ENCODE data around the gene SORCS2.

The SORCS2 gene

GRCh38 chr4:7330031-7330596 is 137.8 kb downstream of the SORCS2 start:
- DNase-seq: no peak

GRCh38 chr4:7330811-7331681 is 138.7 kb downstream of the SORCS2 start:
- DNase-seq: no peak

DNA sequence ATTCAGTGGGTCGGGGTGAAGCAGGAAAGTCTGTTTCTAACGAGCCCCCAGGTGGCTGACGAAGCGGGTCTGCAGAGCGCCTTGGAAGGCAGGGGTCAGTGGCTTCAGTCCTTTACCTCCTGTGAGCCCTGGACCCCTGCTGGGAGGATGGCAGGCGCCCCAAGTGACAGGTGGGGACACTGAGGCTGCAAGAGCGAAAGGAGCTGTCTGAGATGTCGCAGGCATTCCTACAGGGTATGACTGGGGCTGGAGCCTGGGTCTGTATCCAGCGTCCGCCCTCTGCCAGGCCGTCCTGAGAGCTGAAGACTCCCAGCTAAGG is 139.3 kb downstream of the SORCS2 start:
- DNase-seq: no peak

DNA sequence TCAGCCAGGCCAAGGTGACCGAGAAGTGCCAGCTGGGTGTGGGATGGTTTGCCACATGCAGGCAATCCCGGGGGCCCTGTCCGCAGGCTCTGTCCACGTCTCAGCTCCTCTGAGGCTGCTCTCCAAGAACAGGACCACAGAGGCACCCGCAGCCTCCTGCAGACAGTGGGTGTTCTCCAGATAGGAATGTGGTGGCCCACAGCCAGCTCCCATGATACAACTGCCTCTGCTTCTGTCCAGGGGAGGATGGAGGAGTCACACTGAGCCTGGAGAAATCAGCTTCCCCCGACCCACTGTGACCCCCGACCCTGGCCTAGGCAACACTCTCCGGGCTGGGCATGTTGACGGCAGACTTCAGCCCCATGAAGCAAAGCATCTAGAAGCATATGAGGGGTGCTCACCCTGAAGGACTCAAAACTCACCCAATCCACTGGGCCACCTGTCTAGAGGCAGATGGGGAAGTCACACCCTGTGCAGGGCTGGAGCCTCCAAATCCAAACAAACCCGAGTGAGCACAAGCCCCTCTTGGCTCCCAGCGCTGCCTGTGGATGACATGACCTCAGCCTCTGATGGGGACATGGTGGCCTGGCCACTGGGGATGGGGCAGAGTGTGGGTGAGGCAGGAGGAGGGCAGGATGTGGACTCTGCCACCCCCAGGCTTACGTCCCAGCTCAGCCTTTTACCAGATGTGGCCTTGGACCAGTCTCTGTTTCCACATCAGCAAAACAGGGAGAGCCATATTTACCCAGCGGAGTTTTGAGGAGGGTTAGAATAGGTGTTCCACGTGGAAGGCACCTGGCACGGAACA is 140.1 kb downstream of the SORCS2 start:
- peak; percentile 76 for DNase-seq

- DNase-seq: no peak
Measured at GRCh38 chr4:7333024-7333780, 140.9 kb downstream of the SORCS2 start.

DNA sequence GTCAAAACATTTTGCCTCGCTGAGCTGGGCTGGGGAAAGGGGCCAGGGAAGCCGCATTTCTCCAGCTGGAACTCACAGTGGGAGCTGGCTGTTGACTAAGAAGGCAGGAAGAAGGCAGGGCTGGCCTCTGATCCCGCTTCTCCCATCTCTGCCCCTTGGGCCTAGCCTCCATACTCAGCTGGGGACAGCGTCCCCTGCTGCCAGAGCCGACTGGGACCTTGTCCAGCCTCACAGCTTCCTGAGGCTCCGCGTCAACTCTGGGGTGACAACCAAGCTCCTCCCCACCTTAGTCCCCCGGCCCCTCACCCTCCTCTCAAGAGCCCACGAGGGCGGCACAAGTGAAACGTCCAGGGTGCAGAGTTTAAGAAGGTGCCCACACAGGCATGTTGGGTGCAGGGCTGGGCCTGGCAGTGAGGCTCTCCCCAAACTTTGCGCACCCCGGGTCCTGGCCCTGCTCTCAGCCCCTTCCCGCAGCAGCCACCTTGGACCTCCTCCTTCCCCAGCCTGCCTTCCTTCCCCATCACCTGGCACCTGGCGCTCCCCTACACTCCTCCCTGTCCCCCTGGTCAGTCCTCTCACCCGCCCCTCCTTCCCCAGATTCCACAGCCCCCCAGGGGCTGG is 141.6 kb downstream of the SORCS2 start:
- no peak for DNase-seq

GRCh38 chr4:7334521-7335275 is 142.4 kb downstream of the SORCS2 start:
- DNase-seq: no peak

- no peak for DNase-seq
Measured at GRCh38 chr4:7335344-7336066, 143.2 kb downstream of the SORCS2 start.

DNA sequence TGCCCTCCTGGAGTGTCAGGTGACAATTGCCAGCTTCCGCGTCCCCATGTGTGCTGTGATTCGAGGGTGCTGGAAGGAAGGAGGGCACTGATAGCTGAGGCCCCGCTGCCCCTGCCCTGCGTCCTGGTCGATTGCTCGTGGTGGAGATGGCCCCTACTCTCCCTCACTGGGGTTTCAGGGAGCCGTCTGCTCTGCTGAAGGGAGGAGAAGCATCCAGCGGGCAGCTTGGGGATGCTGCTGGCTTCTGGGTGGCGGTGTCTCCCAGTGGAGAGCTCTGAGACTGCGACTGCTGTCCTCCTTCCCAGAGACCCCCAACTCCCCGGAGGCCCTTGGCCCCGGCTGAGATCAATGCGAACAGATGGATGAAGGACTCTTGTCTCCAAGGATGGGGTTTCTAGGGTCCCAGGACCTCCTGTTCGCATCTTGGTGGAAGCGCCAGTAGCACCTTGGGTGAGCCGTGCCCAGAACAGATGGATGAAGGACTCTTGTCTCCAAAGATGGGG is 143.8 kb downstream of the SORCS2 start:
- DNase-seq: no peak

- no peak for DNase-seq
Measured at GRCh38 chr4:7336732-7337131, 144.4 kb downstream of the SORCS2 start.

- DNase-seq: no peak
Measured at GRCh38 chr4:7337196-7338058, 145.1 kb downstream of the SORCS2 start.

DNA sequence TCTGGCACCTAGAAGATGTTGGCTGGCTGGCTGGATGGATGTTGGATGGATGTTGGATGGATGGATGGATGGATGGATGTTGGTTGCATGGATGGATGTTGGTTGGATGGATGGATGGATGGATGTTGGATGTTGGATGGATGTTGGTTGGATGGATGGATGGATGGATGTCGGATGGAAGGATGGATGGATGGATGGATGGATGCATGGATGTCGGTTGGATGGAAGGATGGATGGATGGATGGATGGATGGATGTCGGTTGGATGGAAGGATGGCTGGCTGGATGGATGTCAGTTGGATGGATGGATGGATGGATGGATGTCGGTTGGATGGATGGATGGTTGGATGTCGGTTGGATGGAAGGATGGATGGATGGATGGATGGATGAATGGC is 145.7 kb downstream of the SORCS2 start:
- no peak for DNase-seq

GRCh38 chr4:7338876-7339623 is 146.7 kb downstream of the SORCS2 start:
- no peak for DNase-seq

DNA sequence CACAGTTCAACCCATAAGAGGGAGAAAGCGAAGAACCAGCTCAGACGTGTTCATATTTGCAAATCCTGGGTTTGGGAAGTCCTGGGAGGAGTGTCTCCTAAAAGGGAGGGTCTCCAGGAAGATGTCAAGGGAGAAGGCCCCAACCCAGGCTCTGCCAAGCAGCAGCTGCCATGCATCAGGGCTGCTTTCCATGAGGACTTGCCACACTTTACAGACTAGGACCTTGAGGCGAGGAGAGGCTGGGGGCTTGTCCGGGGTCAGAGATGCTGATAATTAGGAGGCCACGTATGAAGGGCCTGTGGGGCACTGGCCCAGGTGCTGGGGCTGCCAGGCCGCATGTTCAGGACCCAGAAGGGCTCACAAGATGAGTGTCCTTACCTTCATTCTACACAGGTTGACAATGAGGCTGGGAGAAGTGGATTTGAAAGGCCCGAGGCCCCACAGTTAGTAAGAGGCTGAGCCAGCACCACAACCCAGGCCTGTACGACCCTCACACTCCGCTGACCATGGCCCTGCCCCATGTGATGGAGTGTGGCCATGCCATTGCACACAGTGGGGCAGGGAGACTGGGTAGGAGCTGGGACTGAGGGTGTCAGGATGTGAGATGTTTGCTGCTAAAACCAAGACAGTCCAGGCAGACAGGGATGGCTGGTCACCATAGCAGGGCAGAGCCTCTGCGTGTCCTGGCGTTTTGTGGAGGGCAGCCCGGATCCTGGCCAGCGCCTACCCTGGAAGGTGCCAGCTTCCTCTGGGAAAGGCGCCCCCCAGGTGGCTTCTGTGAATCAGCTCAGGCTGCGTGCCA is 147.6 kb downstream of the SORCS2 start:
- DNase-seq: no peak

DNA sequence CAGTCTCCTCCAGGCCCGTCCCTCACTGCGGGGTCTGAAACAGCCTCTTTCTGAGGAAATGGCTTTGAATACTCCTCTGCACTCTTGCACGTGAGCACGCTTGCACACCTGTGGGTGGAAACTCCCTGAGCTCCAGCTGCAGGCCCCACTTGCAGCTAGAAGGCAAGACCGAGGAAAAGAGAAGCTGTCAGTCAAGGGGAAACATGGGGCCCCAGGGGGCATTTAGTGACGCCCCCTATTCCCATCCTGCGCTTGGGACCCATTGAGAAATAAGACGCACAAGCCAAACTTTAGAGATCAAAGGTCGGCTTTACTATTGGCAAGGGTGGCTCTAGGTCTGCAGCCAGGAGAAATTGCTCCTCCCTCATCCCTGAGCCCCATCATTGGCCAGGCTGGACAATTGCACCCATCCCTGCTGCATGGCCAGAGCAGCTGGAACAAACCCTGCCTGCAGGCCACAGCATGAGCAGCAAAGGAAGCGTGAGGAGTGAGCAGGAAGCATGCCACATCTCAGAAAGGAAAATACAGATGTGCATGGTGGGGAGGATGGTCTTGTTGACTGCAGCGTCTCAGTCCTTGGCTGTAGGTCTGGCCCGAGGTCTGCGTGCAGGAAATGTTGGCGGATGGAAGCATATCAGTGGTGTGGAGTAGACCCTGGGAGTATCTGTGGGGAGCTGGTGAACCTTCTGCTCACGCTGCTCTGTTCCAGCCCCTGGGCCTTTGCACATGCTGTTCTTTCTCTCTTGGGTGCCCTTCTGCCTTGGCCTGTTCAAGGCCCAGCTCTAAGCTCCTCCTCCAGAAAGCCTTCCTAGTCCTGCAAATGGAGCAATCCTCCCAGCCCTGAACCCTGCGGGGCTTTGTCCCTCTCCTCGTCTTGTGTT is 148.5 kb downstream of the SORCS2 start:
- no peak for DNase-seq

DNA sequence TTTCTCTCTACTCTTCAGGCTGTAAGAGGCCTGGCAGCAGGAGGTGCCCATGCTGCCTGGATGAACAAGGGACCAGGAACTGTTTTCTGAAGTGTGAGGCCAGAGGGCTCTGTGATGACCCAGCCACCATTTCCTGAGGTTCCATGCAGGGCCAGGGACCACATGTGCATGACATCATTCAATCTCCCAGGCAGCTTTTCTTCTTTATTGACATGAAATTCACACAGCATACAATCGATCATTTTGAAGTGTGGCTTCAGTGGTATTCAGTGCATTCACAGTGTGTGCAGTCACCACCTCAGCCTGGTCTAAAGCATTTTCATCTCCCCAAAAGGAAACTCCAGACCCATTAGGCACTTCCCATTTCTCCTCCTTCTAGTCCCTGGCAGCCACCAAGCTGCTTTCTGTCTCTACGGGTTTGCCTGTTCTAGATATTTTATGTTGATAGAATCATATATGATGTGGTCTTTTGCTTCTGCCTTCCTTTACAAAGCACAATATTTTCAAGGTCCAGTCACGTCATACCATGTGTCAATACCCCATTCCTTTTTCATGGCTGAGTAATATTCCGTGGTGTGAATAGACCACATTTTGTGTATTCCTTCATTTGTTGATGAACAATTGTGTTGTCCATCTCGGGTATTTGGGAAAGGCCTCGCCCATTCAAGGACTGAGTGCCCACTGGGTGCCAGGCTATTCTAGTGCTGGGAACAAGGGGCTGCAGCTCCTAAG is 149.3 kb downstream of the SORCS2 start:
- peak; percentile 79 for DNase-seq

Measured in fibroblast of skin of right quadriceps (primary cell).